ENCODE results near the gene TUBGCP6.

TUBGCP6 gene

DNA sequence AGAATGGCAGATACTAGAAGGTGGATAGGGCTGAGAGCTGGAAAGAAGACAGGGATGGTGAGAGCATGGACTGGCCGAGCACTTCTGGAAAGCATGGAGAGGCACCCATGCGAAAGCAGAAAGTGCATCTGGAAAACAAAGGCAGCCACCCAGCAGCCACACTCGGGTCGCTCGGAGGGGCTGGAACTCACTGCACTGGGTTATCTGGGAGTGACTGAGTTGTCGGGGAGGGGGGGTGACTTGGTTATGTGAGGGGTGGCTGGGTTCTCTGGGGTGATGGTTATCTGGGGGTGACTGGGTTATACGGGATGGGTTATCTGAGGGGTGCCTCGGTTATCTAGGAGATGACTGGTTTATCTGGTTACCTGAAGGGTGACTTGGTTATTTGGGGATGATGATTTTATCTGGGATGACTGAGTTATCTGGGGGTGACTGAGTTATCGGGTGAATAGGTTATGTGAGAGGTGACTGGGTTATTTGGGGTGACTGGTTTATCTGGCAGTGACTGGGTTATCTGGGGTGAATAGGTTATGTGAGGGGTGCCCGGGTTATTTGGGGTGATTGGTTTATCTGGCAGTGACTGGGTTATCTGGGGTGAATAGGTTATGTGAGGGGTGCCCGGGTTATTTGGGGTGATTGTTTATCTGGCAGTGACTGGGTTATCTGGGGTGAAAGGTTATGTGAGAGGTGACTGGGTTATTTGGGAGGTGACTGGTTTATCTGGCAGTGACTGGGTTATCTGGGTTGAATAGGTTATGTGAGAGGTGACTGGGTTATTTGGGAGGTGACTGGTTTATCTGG is 76.9 kb downstream of the TUBGCP6 start:
- TF ChIP-seq, protein P1, sequence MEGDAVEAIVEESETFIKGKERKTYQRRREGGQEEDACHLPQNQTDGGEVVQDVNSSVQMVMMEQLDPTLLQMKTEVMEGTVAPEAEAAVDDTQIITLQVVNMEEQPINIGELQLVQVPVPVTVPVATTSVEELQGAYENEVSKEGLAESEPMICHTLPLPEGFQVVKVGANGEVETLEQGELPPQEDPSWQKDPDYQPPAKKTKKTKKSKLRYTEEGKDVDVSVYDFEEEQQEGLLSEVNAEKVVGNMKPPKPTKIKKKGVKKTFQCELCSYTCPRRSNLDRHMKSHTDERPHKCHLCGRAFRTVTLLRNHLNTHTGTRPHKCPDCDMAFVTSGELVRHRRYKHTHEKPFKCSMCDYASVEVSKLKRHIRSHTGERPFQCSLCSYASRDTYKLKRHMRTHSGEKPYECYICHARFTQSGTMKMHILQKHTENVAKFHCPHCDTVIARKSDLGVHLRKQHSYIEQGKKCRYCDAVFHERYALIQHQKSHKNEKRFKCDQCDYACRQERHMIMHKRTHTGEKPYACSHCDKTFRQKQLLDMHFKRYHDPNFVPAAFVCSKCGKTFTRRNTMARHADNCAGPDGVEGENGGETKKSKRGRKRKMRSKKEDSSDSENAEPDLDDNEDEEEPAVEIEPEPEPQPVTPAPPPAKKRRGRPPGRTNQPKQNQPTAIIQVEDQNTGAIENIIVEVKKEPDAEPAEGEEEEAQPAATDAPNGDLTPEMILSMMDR (conservative IDR thresholded peaks at IDR 0.05; ENCODE audit: low read depth, low read length): no peak
- Histone ChIP-seq H3K79me2 (ENCODE audit: insufficient read depth, low read depth) (no peaks in the 10 kb centered on the region), H2AFZ (ENCODE audit: low read depth) (no peak overlapping the region), H4K20me1 (ENCODE audit: insufficient read depth) (no peaks in the 10 kb centered on the region), H3K4me1 (ENCODE audit: low read depth, poor library complexity, severe bottlenecking) (no peaks in the 10 kb centered on the region), H3K27ac (no peak overlapping the region), H3K4me3 (IDR thresholded peaks at IDR 0.05; ENCODE audit: insufficient read depth, low read depth, low read length) (no peak overlapping the region), H3K36me3 (ENCODE audit: insufficient read depth) (no peaks in the 10 kb centered on the region), H3K4me2 (no peak overlapping the region), H3K27me3 (ENCODE audit: insufficient read depth, low read depth) (no peaks in the 10 kb centered on the region), H3K9ac (no peak overlapping the region)

Data from KMS-11 (cell line).